COR-L47 (cell line): ENCODE measurements around the gene TMEM60.
A peak's percentile ranks its signal among the peaks of the same experiment; 100 is the strongest.
"Not testable (repeated sequence)": the region's sequence is repeated elsewhere in the genome, so short reads cannot be mapped to it uniquely, and the experiment has no call there.

Source experiments
- DNase-seq: peaks from one replicate; lab custom pipeline; 2025; lab: John Stamatoyannopoulos, UW

TMEM60 gene

DNA sequence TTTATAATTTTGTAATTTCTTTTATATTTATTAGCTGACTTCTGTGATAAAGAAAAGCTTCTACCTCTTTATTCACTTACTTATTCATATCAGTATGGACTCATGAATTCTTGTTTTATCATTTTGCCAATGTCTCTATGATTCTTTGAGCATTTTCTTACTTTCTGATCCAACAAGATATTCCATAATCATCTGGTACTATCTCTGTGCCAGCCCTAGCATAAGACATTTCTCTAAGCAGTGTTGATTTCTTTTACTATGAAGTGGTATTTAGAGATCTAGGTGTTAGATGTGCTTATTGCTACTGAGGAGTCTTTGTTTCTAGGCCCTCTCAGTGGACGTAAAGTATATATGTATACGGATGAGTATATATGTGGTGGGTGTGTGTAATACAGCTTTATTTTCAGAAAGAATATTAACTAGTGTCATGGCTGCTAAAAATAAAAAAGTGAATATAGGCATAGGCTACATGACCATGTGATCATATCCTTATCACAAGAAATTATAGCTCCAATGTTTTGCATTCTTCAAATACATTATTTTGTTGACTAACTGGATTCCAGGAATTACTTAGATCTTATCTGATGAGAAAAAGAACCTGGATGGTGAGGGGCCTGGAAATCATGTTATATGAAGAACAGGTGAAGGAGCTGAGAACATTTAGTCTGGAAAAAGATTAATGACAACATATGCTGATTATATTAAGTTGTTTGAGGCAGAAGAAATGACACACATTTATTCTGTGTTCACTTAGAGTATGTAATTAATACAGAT is 13.5 kb upstream of the TMEM60 start:
- no peak for DNase-seq

DNA sequence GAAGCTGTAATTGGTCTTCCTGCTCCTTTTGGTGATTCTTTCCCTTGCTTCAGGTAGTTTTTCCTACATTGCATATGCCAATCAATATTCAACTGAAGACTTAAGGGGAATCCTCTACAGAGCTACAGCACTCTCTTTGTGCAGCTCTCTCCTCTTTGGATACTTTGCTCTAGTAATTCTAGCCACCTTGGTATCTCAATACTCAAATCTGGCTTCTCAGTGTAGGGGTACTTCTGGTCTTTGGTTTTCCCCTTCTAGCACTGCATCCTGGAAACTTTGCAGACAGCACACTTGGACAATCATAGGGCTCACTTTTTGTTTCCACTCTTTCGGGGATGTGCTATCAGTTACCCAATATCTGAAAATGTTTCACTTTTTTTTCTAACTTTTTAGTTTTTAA is 10.3 kb upstream of the TMEM60 start:
- DNase-seq = no peak

DNA sequence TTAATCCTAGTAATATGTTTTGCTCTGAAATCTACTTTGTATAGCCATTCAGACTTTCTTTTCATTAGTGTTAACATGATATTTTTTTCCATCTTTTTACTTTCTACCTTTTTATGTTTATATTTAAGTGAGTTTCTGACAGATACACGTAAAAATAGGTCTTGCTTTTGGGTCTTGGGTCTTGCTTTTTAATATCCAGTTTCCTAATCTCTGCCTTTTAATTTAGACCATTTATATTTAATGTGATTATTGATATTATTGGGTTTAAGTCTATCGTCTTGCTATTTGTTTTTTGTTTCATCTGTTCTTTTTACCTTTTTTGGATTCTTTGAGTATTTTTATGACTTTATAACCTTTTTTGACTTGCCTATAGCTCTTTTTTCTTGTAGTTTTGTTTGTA is 8.2 kb upstream of the TMEM60 start:
- DNase-seq = no peak

DNA sequence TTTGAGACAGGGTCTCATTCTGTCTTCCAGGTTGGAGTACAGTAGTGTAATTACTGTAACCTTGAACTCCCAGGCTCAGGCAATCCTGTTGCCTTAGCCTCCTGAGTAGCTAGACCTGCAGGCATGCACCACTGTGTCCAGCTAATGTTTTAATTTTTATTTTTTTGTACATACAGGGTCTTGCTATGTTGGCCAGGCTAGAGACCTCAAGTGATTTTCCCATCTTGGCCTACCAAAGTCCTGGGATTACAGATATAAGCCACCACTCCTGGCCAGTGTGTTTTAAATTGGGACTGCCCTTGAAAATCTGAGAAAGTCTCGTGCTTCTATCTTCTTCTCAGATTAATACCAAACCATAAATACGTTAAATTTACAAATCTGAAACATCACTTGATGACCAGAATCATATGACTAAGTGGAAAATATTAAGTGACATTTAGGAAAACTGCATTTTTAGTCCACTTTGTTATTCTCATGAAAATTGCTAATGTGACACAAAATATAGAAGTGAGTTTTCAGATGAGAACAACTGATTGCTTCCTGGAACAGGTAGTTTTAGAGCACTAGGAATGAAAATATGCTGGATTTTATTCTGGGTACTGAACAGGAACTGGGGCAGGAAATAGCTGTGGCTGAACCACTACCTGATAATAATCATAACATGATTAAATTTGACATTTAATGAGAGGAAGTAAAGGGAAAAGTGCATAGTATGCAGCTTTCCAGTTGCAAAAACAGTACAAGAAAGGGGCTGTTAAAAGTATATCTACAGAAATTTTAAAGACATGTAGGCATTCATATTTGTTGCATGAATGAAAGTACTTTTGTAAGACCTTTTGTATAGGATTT is 4.5 kb upstream of the TMEM60 start:
- DNase-seq = no peak

DNA sequence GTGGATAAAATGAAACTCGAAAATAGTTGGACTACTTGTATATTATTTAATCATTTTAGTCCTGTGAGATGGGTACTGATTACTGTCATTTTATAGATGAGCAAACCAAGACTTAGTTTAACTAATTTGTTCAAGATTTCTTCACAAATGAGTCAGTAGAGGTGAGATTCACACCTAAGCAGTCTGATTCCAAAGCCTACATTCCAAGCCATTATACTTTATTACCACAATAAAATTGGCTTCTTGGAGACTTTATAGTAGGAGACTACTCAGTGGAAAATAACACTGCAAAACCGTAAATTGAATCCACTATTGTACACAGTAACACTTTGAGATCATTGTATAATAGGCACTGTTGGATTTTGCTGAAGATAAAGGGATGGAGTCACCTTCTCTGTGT is 2.5 kb upstream of the TMEM60 start:
- DNase-seq = no peak

DNA sequence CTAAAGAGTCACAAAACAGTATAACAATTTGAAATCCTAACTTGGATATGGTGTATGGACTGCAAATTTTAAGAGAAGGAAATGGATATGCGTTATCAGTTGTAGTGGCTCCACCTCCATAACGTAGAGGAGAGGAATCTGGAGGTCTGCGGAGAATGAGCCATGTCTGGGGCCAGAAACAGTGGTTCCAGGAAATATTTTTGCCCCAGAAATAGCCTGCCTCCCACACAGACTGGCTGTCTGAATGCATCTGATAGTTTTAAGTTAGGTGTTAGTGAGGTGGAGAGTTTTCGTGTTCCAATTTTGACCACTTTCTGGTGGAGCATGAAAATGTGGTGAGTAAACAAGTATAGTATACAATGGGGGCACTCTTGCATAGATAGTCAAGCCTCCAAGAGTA is 1.9 kb upstream of the TMEM60 start:
- DNase-seq = no peak

DNA sequence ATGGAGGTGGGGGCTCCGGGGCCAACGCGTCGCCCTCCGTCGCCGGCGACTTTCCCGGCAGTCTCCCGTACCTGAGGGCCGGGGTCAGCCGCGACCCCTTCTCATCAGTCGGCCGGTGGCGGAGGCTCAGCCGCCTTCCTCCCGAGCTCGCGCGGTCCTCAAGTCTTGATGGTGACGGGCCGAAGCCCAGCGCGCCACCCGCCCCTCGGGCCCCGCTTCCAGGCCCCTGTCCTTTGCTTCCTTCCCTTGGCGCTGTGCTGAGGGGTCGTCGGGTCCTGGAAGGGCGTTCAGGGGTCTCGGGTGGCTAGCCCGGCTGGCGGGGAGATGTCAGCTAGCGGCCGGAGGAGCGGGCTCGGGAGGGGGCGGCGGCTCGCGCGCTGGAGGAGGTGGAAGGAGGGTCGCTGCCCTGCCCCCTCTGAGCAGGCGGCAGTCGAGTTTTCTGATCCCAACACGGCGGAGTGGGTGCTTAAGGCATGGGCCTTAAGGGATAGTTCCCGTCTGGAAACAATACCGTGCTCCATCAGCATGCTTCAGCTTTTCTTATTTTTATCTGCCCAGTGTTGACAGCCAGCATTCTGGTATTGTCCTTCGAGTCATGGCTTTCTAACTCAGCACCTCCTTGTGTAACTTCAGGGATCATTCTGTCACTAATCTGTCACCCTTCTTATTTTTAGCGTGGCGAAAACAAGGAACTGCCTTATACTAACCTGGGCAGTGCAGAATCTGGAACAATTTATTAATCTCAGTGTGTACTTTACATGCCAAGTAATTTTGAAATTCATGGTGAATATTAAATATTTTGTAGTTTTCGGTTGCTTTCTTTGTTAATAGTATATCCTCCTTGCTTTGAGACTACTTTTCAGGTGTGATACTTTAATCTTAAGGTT is 1.1 kb upstream of the TMEM60 start:
- peak; percentile 12 for DNase-seq

DNA sequence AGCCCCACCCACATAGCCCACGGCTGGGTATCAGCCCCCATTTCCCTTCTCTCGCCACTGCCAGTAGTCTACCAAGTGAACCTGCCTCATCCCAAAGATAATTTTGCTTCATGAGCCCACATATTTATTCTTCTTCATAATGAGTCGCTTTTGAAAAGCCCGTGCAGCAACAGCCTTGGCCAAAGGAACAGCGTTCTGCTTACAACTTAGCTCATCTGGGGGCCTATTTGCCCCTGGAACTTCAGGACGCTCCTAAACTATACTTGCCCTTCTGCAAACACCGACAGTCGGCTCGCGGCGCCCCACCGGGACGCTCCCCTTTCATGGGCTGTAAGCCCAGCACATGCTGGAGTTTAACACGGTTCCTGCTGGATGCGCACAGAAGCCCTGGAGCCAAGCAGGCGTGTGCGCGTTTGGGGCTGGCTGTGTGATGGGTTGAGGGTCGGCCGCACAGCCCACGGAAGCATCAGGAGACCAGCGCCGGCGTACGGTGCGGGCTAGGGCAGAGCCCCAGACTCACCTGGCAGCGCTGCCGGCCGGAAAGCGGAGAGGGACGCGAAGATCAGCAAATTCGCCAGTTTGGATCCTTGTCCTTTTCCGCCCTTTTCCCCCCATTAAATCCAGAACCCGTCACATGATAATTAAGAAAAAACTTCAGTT is 370 bp downstream of the TMEM60 start:
- DNase-seq = no peak

DNA sequence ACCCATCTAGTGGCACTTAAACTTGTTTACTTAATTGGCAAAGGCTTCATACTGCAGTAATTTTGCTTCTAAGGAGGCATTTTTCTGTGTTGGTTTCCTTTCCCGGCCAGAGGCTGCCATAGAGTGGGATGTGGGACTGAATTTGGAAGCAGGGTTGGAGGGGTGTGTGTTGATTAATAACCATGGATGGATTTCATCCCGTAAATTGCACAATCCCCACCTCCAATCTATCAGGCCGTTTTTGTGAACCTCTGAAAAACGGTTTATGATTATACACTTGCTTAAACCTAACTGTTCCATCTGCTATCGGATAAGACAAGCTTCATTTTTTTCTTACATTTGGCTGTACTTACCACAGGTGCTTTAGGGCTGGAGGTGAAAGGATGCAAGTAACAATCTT is 1.3 kb downstream of the TMEM60 start:
- DNase-seq = no peak

DNA sequence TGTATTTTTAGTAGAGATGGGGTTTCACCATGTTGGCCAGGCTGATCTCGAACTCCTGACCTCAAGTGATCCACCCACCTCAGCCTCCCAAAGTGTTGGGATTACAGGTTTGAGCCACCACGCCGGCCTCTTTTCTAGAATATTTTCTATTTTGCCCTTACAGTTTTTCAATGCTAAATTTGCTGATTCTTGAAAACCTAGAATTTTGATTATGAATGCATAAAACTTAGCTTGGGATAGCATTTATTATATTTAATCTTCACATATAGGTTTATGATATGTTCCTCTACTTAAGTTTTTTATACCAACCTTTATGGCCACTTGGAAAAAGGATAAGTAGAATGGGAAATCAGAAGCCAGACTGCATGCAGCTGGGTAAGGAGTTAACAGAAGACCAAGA is 2.1 kb downstream of the TMEM60 start:
- DNase-seq = no peak

DNA sequence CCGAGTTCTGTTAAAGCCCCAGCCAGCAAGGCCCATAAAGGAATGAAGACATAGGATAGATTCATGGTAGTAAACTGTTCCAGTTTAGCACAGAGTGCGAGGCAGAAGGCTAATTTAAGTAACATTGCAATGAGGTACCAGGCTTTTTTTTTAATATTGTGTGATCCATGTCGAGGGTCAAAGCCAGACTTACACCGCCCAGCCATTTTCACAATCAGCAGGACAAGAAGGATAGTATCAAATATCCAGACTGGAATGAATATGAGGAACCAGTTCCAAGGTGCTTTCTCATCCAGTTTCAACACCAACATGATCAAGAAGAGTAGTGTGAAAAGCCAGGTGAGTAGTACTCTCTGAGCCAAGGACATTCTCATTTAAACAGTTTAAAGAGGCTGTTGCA is 4.2 kb downstream of the TMEM60 start:
- DNase-seq = no peak

DNA sequence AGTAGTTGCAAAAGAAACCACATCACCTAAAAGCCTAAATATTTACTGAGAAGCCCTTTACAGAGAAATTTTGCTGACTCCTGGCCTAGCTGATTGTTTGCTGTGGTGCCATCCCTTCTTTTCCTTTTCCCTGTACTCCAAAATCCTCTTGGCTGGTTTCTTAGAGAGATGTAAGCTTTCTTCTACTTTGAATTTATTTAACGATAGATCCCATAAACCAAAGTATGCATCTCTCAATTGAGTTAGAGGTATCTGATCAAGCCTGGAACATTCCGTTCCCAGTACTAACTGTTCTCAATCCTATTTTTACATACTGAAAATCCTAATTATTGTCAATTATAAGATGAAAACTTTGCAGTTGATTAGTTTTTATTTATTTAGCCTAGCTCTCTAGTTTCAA is 6.3 kb downstream of the TMEM60 start:
- DNase-seq = no peak

DNA sequence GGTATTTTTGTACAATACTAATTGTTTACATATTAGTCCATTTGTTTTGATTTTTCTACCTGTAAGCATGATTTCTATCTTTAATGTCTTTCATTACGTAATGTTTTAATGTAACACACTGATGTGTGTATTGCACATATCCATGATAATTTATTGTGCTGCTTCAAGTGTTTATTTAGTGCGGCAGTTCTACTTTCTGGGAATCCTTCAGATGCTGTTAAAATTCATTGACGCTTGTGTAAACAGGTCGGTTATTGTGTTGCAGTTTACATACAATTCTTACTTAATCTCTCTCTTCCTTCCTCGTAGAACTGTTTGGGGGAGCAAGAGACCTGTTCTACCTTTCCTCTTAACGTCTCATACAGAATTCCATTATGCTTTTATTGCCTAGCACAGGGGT is 6.9 kb downstream of the TMEM60 start:
- no peak for DNase-seq

DNA sequence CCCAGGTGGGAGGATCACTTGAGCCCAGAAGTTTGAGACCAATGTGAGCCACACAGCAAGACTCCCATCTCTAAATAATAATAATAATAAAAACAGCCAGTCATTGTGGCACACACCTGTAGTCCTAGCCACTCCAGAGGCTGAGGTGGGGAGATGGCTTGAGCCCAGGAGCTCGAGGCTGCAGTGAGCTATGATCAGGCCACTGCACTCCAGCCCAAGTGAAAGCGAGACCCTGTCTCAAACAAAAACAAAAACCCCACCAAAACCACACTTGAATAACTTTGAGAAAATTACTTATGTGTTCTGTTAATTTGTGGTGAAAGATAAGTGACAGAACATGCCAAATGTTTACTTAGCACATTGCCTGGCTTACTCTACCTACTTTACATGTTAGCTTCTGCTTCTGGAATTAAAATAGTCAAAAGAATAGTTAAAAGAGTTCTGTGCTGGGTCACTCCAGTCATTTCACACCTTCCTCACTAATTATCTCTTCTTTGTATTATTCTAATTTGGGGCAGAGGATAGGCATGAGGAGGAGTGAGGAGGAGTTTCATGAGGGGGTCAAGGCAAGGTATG is 9.8 kb downstream of the TMEM60 start:
- no peak for DNase-seq

DNA sequence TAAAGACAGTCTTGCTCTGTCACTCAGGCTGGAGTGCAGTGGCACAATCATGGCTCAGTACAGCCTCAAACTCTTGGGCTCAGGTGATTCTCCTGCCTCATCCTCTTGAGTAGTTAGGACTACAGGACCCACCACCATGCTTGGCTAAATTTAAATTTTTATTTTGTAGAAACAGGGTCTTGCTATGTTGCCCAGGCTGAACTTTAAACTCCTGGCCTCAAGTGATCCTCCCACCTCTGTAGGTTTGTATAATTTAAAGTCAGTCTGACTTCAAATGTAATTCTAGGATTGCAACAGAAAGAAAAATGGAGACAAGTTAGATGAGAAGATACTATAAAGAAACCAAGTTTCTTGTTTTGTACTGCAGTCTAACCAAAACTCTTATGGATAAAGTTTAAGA is 11.5 kb downstream of the TMEM60 start:
- DNase-seq = no peak

DNA sequence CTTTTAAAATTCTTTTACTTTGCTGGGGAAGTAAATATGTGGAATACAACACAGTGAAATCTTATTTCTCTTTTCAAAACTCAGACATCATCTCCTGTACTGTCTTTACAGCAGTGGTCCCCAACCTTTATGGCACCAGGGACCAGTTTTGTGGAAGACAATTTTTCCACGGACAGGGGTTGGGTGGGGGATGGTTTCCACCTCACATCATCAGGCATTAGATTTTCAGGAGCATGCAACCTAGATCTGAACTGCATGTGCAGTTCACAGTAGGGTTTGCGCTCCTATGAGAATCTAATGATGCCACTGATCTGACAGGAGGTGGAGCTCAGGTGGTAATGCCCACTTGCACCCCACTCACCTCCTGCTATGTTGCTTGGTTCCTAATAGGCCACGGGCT is 12.2 kb downstream of the TMEM60 start:
- DNase-seq = no peak

DNA sequence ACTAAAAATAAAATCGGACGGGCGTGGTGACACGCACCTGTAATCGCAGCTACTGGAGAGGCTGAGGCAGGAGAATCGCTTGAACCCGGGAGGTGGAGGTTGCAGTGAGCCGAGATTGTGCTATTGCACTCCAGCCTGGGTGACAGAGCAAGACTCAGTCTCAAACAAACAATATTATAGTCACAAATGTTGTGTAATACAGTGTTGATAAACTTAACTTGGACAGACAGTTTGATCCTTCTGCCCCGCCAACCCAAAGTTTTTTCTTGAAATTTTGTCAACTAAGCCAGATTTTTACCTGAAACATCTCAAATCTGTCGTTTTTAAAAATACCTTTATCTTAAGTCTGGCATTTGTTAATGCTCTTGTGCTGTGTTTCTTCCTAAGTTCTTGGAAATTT is 13.8 kb downstream of the TMEM60 start:
- DNase-seq = not testable (repeated sequence)

DNA sequence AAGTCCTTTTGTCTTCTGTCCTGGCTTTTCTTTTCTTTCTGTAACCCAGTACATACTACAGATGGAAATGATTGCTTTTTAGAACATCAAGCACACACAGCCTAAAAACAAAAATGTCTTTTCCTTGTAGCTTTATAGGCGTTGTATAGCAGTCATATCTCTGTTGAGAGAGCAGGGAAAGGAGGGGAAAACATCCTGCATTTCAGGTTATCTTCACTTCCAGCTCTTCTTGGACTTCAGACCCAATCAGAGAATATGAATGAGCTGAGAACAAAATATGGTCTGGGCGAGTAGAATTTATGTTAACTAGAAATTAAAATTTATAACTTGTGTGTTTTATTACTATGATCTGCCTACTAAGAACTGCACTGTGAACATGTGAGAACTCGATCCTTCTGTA is 14.7 kb downstream of the TMEM60 start:
- DNase-seq = no peak

DNA sequence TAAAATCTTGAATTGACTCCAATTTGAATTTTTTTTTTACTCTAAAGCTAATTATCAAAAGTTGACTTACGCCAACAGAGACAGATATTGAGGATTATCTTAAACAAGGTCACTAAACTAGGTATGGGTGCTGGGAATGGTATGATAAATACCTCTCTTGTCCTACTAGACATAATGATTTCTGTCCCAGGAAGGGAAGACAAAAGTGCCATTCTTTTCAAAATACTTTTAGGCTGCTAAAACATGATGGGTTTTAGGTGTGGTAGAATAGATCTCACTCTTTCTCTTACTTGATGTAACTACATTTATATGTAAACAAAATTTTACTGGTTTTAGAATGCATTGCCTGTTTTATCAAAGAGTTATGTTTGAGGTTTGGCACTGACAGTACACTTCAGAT is 15.1 kb downstream of the TMEM60 start:
- no peak for DNase-seq

DNA sequence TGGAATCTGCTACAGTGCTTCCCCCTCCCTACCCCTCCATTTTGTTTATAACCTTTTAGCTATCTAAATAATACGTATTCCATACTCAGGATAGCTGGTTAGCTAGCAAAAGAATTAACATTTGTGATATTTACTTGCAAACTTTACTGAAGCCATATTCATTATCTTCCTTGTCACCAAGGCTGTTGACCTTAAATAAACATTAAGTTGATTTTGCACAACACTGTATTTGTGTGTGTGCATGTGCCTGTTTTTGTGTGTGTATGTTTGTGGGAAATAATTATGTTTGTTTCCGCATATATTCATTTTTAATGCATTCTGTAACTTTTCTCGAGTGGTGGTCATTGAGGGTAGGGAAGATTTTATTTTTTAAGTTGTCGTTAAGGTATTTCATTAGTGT is 15.9 kb downstream of the TMEM60 start:
- DNase-seq = no peak

DNA sequence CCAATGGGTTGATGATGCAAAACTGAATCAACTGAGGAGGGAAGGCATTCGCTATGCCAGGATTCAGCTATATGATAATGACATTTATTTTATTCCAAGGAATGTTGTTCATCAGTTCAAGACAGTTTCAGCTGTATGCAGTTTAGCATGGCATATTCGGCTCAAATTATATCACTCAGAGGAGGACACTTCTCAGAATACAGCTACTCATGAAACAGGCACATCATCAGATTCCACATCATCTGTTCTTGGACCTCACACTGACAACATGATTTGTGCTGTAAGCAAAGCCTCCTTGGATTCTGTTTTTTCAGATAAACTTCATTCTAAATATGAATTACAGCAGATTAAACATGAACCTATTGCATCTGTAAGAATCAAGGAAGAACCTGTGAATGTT is 19.7 kb downstream of the TMEM60 start:
- DNase-seq = no peak

DNA sequence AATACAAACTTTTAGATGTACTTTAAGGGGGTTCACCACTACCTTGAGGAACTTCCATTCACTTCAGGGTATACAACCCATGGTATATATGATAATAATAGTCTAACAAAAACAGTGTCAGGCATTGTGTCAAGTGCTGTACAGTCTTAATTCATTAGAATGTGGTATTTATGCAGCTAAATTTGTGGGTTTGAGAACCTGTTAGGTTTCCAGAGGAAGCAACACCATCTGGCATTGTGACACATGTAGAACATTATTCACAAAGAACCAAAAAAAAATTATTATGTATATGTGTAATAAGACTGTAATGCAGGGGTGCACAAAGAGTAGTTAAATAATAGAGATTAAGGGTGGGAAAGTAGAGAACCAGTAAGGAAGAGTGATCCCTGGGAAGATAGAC is 26.3 kb downstream of the TMEM60 start:
- DNase-seq = no peak
